Body of pancreas (tissue), 4 donors: Measurements from ENCODE around the gene FGF1. TPM values are rescaled to one million over a fixed set of nuclear protein-coding genes. Genes with fewer than 3 reads are reported as not detected.

Experiments used
- ATAC-seq: fragments of 150-250 bp; one replicate; pipeline ENCODE4 v1.9.1; 2016
- DNase-seq, 4 donors: peaks; one replicate each; pipeline ENCODE4 v3.0.0-alpha.2; 2019
- H3K27ac ChIP-seq, 4 donors: fragments of 200-600 bp; sonication (generic); 1 replicate in 3 of 4; 2 replicates in 1 of 4; pipeline versions ENCODE4 v1.5.1 to v1.6.1; 2016 to 2019; ENCODE audit warnings: mild to moderate bottlenecking in 1 of 4, mixed read lengths in 1 of 4, moderate library complexity in 1 of 4
- H3K27me3 ChIP-seq, 2 donors: fragments of 200-600 bp; sonication (generic); one replicate each; pipeline ENCODE4 v1.6.0; 2016; ENCODE audit warnings: mild to moderate bottlenecking in 1 of 2
- H3K36me3 ChIP-seq, 2 donors: fragments of 200-600 bp; sonication (generic); replicated peaks in 1 of 2; 2 replicates each; pipeline ENCODE4 v1.5.1; 2016; ENCODE audit warnings: low read depth in 2 of 2; ENCODE audit not compliant: insufficient read depth in 1 of 2
- H3K4me1 ChIP-seq: fragments of 200-600 bp; sonication (generic); one replicate; pipeline ENCODE4 v1.6.0; 2016
- H3K4me3 ChIP-seq, 2 donors: fragments of 200-600 bp; sonication (generic); 1 replicate in 1 of 2; 2 replicates in 1 of 2; pipeline ENCODE4 v1.5.1; 2016 to 2019
- H3K9me3 ChIP-seq, 3 donors: fragments of 200-600 bp; sonication (generic); 1 replicate in 2 of 3; 2 replicates in 1 of 3; pipeline ENCODE4 v1.5.1; 2016
- POLR2A ChIP-seq, 3 donors: fragments of 450-650 bp; IDR thresholded peaks; one replicate each; pipeline ENCODE4 v1.6.1; 2016; ENCODE audit warnings: antibody characterized with exemption in 3 of 3, mild to moderate bottlenecking in 2 of 3
- WGBS, 2 donors: methylation state at CpG; one replicate each; pipeline ENCODE4 v1.1.5; 2017; 5-methylcytosine and 5-hydroxymethylcytosine counted together
- intact Hi-C: fragments of 100-400 bp; cut with DNase I; formaldehyde crosslinking; loops from one replicate; pipeline ENCODE4 v1.15.1; 2023
- total RNA-seq, 2 donors: library from RNA; depleted of rRNA; stranded (reverse); fragments of >200 nt; gene quantifications; one replicate each; pipeline ENCODE4 v1.1.0, GENCODE V29; 2016
- TF ChIP-seq, protein P1 (sequence below), 7 experiments: fragments of 450-650 bp in 4 of 7; fragments of 200-600 bp in 3 of 7; sonication (generic) in 3 of 7; IDR thresholded peaks; one replicate each; pipeline ENCODE4 v1.5.1; 2016 to 2019; ENCODE audit warnings: antibody characterized with exemption in 7 of 7

The FGF1 gene
- total RNA-seq, 2 donors from 2014 or later: 0.78 TPM; not detected in 1

DNA sequence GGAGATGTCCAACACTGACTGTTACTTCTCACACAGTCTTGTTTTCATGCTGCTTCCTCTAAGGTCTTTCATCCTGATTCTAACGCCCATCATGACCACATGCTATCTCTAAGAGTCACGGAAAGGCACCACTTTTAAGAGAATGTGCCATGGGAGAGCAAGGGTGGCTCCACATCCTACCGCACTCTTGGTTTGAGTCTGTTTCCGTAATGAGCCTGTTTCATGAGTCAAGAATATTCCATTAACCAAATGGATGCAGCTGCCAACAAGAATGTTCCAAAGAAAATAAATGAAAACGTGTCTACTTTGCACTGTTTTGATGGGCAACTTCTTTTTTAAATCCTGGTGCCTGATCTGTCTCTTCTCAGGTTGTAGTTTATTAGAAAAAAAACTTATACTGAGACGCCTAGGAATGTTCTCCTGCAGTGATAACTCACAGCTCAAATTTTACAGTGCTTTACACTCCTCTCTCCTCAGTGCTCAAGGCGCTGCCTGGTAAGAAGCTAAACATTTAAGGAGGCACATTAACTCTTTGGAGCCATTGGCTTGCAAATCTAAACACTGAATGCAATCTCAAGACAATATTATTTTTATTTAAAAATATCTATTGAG lies 124.3 kb downstream of the FGF1 start:
- H3K4me3 ChIP-seq: no peak overlapping the region
- H3K9me3 ChIP-seq: no peaks in the 10 kb centered on the region
- 70 to 75% methylated on average over 7 of the region's 7 CpGs for WGBS, 2 donors
- intact Hi-C loops: no loop called here
- no peaks in the 10 kb centered on the region for H3K27me3 ChIP-seq
- H3K27ac ChIP-seq: no peak overlapping the region
- TF ChIP-seq, protein P1, sequence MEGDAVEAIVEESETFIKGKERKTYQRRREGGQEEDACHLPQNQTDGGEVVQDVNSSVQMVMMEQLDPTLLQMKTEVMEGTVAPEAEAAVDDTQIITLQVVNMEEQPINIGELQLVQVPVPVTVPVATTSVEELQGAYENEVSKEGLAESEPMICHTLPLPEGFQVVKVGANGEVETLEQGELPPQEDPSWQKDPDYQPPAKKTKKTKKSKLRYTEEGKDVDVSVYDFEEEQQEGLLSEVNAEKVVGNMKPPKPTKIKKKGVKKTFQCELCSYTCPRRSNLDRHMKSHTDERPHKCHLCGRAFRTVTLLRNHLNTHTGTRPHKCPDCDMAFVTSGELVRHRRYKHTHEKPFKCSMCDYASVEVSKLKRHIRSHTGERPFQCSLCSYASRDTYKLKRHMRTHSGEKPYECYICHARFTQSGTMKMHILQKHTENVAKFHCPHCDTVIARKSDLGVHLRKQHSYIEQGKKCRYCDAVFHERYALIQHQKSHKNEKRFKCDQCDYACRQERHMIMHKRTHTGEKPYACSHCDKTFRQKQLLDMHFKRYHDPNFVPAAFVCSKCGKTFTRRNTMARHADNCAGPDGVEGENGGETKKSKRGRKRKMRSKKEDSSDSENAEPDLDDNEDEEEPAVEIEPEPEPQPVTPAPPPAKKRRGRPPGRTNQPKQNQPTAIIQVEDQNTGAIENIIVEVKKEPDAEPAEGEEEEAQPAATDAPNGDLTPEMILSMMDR (IDR thresholded peaks at IDR 0.05): no peak
- TF ChIP-seq POLR2A (IDR thresholded peaks at IDR 0.05): no peak
- H3K36me3 ChIP-seq: no peaks in the 10 kb centered on the region
- no peaks in the 10 kb centered on the region for H3K4me1 ChIP-seq
- ATAC-seq (no peak), DNase-seq (no peak)

DNA sequence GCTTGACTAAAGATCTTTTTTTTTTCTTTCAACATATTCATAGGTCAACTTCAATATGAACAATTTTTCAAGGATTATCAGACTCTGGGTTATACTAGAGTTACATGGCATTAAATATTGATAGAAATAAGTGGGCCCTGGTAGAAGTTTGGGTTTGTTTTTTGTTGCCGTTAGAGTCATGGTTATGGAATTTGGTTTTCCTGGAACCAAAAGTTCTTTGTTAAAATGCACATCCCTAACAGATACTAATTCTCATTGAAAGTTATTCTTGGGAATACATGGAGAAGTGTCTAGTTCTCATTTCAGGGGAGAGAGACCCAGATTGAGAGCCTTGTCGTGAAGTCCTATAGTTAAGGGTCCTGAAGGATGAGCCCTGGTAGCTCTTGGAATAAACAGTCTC lies 124.9 kb downstream of the FGF1 start:
- Histone ChIP-seq H3K36me3 (no peaks in the 10 kb centered on the region), H3K27me3 (no peaks in the 10 kb centered on the region), H3K4me3 (no peak overlapping the region), H3K4me1 (no peaks in the 10 kb centered on the region), H3K9me3 (no peaks in the 10 kb centered on the region), H3K27ac (no peak overlapping the region)
- intact Hi-C loops: no loop called here
- 79 to 81% methylated on average over 2 of the region's 2 CpGs for WGBS, 2 donors
- DNase-seq (no peak), ATAC-seq (no peak)
- TF ChIP-seq POLR2A (IDR thresholded peaks at IDR 0.05): no peak
- TF ChIP-seq, protein P1 (IDR thresholded peaks at IDR 0.05): no peak

- DNase-seq (no peak), ATAC-seq (no peak)
- no peaks in the 10 kb centered on the region for H3K27me3 ChIP-seq
- 52 to 58% methylated on average over 6 of the region's 6 CpGs for WGBS, 2 donors
- no peak for TF ChIP-seq POLR2A (IDR thresholded peaks at IDR 0.05)
- TF ChIP-seq, protein P1 (IDR thresholded peaks at IDR 0.05): no peak
- H3K4me3 ChIP-seq: no peak overlapping the region
- H3K4me1 ChIP-seq: no peaks in the 10 kb centered on the region
- H3K9me3 ChIP-seq: no peaks in the 10 kb centered on the region
- no peaks in the 10 kb centered on the region for H3K36me3 ChIP-seq
- intact Hi-C loops: loop anchor here (10.0 kb wide), 1 partner anchor 397 kb away; no protein-coding TSS in a partner anchor
- no peak overlapping the region for H3K27ac ChIP-seq
Observed at GRCh38 chr5:142552107-142552506, 133.8 kb downstream of the FGF1 start.

DNA sequence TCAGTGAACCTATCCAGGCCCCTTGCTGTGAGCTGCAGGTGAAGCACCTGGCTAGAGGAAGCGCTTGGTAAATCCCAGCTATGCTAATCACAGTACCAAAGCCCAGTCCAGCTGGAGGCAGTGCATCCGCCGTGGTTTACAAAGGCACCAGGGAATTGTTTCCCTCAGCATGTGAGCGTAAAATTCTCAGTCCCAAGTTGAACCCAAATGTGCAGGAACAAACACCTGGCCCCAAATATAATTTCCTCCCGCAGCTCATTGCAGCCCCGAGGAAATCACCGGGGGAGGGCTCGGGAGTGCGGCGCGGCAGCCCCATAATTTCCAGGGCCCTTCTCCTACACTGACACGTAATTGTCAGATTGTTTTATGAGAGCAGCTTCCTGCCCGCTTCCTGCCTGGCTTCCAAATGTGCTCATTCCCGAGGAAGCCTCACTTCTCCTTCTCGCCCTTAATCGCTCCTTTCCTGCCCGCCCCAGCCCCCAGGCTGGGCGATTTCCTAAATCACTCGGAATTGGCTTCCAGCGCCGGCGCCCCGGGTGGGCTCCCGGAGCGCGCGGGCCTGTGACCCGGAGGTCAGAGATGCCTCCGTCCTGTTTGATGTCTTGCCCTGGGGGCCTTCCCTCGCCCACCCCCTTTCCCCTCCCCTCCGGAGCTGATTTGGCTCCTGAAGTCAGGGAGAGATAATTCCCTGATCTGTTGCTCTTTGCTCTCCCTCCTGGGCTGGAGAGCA lies 134.4 kb downstream of the FGF1 start:
- intact Hi-C loops: loop anchor here (10.0 kb wide), 1 partner anchor 397 kb away; no protein-coding TSS in a partner anchor
- Histone ChIP-seq H3K9me3 (no peaks in the 10 kb centered on the region), H3K27ac (no peak overlapping the region), H3K36me3 (no peaks in the 10 kb centered on the region), H3K27me3 (no peaks in the 10 kb centered on the region), H3K4me3 (no peak overlapping the region), H3K4me1 (no peaks in the 10 kb centered on the region)
- TF ChIP-seq POLR2A (IDR thresholded peaks at IDR 0.05): no peak
- TF ChIP-seq, protein P1 (IDR thresholded peaks at IDR 0.05): no peak
- ATAC-seq (no peak), DNase-seq (no peak)
- 11 to 21% methylated on average over 29 to 30 of the region's 31 CpGs for WGBS, 2 donors
